DND-41 (cell line): Measurements from ENCODE around the gene ELOA.

ENCODE experiments used
- CTCF ChIP-seq: IDR thresholded peaks from 2 replicates; pipeline ENCODE4 v1.5.1; 2012; ENCODE audit warnings: borderline replicate concordance, low read length, moderate library complexity, mild to moderate bottlenecking; ENCODE audit not compliant: poor library complexity, severe bottlenecking; ENCODE audit errors: extremely low read depth
- EZH2 ChIP-seq: IDR thresholded peaks from 3 replicates; pipeline ENCODE4 v1.6.1; 2012; ENCODE audit warnings: borderline replicate concordance, low read depth, mild to moderate bottlenecking, moderate library complexity, low read length, inconsistent platforms; ENCODE audit not compliant: severe bottlenecking

GRCh38 chr1:23694371-23694770, 48.9 kb upstream of the ELOA start:
- no peak for TF ChIP-seq CTCF
- no peak for TF ChIP-seq EZH2
